Trophoblast cell (in vitro differentiated cells and primary cell): ENCODE measurements around the gene KLHDC3.
"Not testable (repeated sequence)": the region's sequence is repeated elsewhere in the genome, so short reads cannot be mapped to it uniquely, and the experiment has no call there.

Experiments used
- DNase-seq, 2 donors: peaks; one replicate each; pipeline ENCODE4 v3.0.0-alpha.2; 2016
- H2AFZ ChIP-seq: 2 replicates; pipeline ENCODE4 v1.6.1; 2013; ENCODE audit warnings: low read length, moderate library complexity, mild to moderate bottlenecking; ENCODE audit not compliant: insufficient read depth, poor library complexity
- H2AK5ac ChIP-seq: 2 replicates; pipeline ENCODE4 v1.6.1; 2013; ENCODE audit warnings: mild to moderate bottlenecking, low read length
- H2BK120ac ChIP-seq: 2 replicates; pipeline ENCODE4 v1.6.1; 2013; ENCODE audit warnings: low read length, mild to moderate bottlenecking, moderate library complexity; ENCODE audit not compliant: insufficient read depth, poor library complexity
- H2BK12ac ChIP-seq: 2 replicates; pipeline ENCODE4 v1.6.1; 2013; ENCODE audit warnings: mild to moderate bottlenecking, low read length, moderate library complexity
- H2BK5ac ChIP-seq: 2 replicates; pipeline ENCODE4 v1.6.1; 2013; ENCODE audit warnings: low read length, low read depth, moderate library complexity, mild to moderate bottlenecking; ENCODE audit not compliant: poor library complexity
- H3K14ac ChIP-seq: 2 replicates; pipeline ENCODE4 v1.6.1; 2013; ENCODE audit warnings: mild to moderate bottlenecking, low read length
- H3K18ac ChIP-seq: 2 replicates; pipeline ENCODE4 v1.6.1; 2013; ENCODE audit warnings: mild to moderate bottlenecking, low read length
- H3K23ac ChIP-seq: 2 replicates; pipeline ENCODE4 v1.6.1; 2013; ENCODE audit warnings: low read length
- H3K27ac ChIP-seq: 2 replicates; pipeline ENCODE4 v1.5.1; 2013; ENCODE audit warnings: low read depth, mild to moderate bottlenecking, inconsistent platforms, low read length, moderate library complexity
- H3K27me3 ChIP-seq: 2 replicates; pipeline ENCODE4 v1.6.1; 2013; ENCODE audit warnings: inconsistent platforms, mild to moderate bottlenecking, low read length, moderate library complexity; ENCODE audit not compliant: insufficient read depth
- H3K36me3 ChIP-seq, 2 experiments: 1 replicate in 1 of 2; 2 replicates in 1 of 2; pipeline ENCODE4 v1.6.1; 2013; ENCODE audit warnings: low read length in 2 of 2, mild to moderate bottlenecking in 2 of 2, moderate library complexity in 1 of 2; ENCODE audit not compliant: insufficient read depth in 2 of 2, control insufficient read depth in 1 of 2
- H3K4ac ChIP-seq: 2 replicates; pipeline ENCODE4 v1.6.1; 2013; ENCODE audit warnings: low read depth, mild to moderate bottlenecking, low read length, moderate library complexity
- H3K4me1 ChIP-seq, 2 experiments: 1 replicate in 1 of 2; 2 replicates in 1 of 2; pipeline ENCODE4 v1.6.1; 2013; ENCODE audit warnings: low read length in 2 of 2, mild to moderate bottlenecking in 2 of 2, moderate library complexity in 1 of 2; ENCODE audit not compliant: insufficient read depth in 2 of 2, control insufficient read depth in 1 of 2
- H3K4me2 ChIP-seq: 2 replicates; pipeline ENCODE4 v1.6.1; 2013; ENCODE audit warnings: inconsistent platforms, mild to moderate bottlenecking, low read length, moderate library complexity
- H3K4me3 ChIP-seq: 2 replicates; pipeline ENCODE4 v1.5.1; 2013; ENCODE audit warnings: mild to moderate bottlenecking, low read depth, low read length, inconsistent platforms
- H3K79me1 ChIP-seq: one replicate; pipeline ENCODE4 v1.6.1; 2013; ENCODE audit warnings: low read length
- H3K79me2 ChIP-seq: 2 replicates; pipeline ENCODE4 v1.6.1; 2013; ENCODE audit warnings: low read length, mild to moderate bottlenecking; ENCODE audit not compliant: control insufficient read depth, insufficient read depth, poor library complexity
- H3K9ac ChIP-seq: 2 replicates; pipeline ENCODE4 v1.6.1; 2013; ENCODE audit warnings: mild to moderate bottlenecking, low read length
- H3K9me3 ChIP-seq: 2 replicates; pipeline ENCODE4 v1.6.1; 2013; ENCODE audit warnings: low read depth, mild to moderate bottlenecking, control low read depth, inconsistent platforms, low read length; ENCODE audit not compliant: insufficient read depth
- H4K12ac ChIP-seq: 2 replicates; pipeline ENCODE4 v1.6.1; 2013; ENCODE audit warnings: low read depth, mild to moderate bottlenecking, low read length, moderate library complexity
- H4K8ac ChIP-seq: 2 replicates; pipeline ENCODE4 v1.6.1; 2013; ENCODE audit warnings: low read depth, mild to moderate bottlenecking, low read length, moderate library complexity
- H4K91ac ChIP-seq: one replicate; pipeline ENCODE4 v1.6.1; 2013; ENCODE audit warnings: low read depth, mild to moderate bottlenecking, low read length, moderate library complexity
- WGBS: extraction: QIAGEN DNeasy Blood & Tissue Kit; methylation state at CpG from one replicate; pipeline ENCODE4 v1.1.7; 2013; ENCODE audit warnings: missing lambda C conversion rate; ENCODE audit not compliant: insufficient read length, insufficient coverage; ENCODE audit errors: extremely low coverage; 5-methylcytosine and 5-hydroxymethylcytosine counted together

Gene KLHDC3

GRCh38 chr6:42993445-42993844 lies 20.6 kb upstream of the KLHDC3 start:
- Histone ChIP-seq H3K79me2 (no peaks in the 10 kb centered on the region), H3K36me3 (peaks cover 10 to 17% of the 10 kb centered on the region in 2 experiments), H3K4me2 (no peak overlapping the region), H2AK5ac (no peak overlapping the region), H3K27ac (no peak overlapping the region), H3K4me3 (no peak overlapping the region), H3K79me1 (no peaks in the 10 kb centered on the region), H2AFZ (no peak overlapping the region), H4K91ac (no peak overlapping the region), H2BK5ac (no peak overlapping the region), H3K4ac (no peak overlapping the region), H2BK120ac (no peak overlapping the region), H4K8ac (no peak overlapping the region), H3K23ac (no peak overlapping the region), H2BK12ac (no peak overlapping the region), H4K12ac (no peak overlapping the region), H3K4me1 (no peaks in the 10 kb centered on the region), H3K9me3 (peaks cover 2% of the 10 kb centered on the region), H3K14ac (no peak overlapping the region), H3K9ac (no peak overlapping the region), H3K27me3 (no peaks in the 10 kb centered on the region), H3K18ac (no peak overlapping the region)
- no peak for DNase-seq
- WGBS: no CpG with 5 or more reads among the region's 2 CpGs

DNA sequence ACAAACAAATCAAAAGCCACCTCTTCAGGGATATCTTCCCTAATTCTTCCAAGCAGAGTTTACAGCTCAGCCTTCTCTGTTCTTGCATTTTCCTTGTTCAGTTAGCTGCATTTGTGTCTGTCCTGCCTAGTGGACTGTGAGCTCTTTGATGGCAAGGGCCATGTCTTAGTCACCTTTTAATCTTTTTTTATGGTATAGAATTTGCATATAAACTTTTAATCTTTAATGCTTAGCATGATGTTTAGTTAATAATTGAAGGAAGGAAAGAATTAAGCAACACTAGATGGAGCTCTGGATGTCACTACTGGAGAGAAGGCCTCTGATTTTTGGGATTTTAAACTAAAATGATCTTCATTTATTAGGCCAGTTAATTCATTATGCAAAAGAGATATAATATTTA lies 17.5 kb upstream of the KLHDC3 start:
- no peak overlapping the region for H3K4me3 ChIP-seq
- H3K23ac ChIP-seq: no peak overlapping the region
- H2BK12ac ChIP-seq: no peak overlapping the region
- no peak overlapping the region for H2BK120ac ChIP-seq
- H3K79me2 ChIP-seq: no peaks in the 10 kb centered on the region
- H3K36me3 ChIP-seq: peaks cover 2 to 4% of the 10 kb centered on the region in 2 experiments
- no peak overlapping the region for H3K4me2 ChIP-seq
- H3K79me1 ChIP-seq: no peaks in the 10 kb centered on the region
- H2AFZ ChIP-seq: no peak overlapping the region
- no peak overlapping the region for H3K4ac ChIP-seq
- DNase-seq: no peak
- no peak overlapping the region for H3K18ac ChIP-seq
- no peak overlapping the region for H3K14ac ChIP-seq
- H4K91ac ChIP-seq: no peak overlapping the region
- H3K9me3 ChIP-seq: no peaks in the 10 kb centered on the region
- H2BK5ac ChIP-seq: no peak overlapping the region
- H4K8ac ChIP-seq: no peak overlapping the region
- H3K27me3 ChIP-seq: no peaks in the 10 kb centered on the region
- H4K12ac ChIP-seq: no peak overlapping the region
- no peak overlapping the region for H3K27ac ChIP-seq
- no peak overlapping the region for H3K9ac ChIP-seq
- no peak overlapping the region for H2AK5ac ChIP-seq
- no peaks in the 10 kb centered on the region for H3K4me1 ChIP-seq

DNA sequence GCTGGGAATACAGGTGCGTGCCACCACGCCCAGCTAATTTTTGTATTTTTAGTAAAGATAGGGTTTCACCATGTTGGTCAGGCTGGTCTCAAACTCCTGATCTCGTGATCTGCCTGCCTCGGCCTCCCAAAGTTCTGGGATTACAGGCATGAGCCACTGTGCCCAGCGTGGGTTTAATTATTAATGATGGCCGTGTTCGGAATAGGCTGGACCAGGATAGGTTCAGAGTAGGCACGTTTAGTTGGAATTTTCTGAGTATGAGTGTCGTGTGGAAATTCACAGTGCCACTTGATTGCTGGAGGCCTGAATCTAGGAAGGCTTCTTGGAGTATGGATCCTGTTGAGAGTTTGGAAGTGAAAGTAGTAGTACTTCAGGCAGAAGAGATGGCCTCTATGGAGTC lies 15.8 kb upstream of the KLHDC3 start:
- not testable (repeated sequence) for H2BK120ac ChIP-seq, H3K4me1 ChIP-seq, H3K79me2 ChIP-seq, H3K27ac ChIP-seq, H3K36me3 ChIP-seq, H2AFZ ChIP-seq, H2BK12ac ChIP-seq, H2BK5ac ChIP-seq, H4K8ac ChIP-seq, H4K91ac ChIP-seq, H3K4ac ChIP-seq, H3K4me2 ChIP-seq, H4K12ac ChIP-seq, H3K4me3 ChIP-seq, H3K18ac ChIP-seq, H3K27me3 ChIP-seq, H3K9ac ChIP-seq, H3K14ac ChIP-seq, H3K9me3 ChIP-seq, H2AK5ac ChIP-seq, H3K79me1 ChIP-seq, DNase-seq, H3K23ac ChIP-seq
- WGBS: no CpG with 5 or more reads among the region's 9 CpGs

DNA sequence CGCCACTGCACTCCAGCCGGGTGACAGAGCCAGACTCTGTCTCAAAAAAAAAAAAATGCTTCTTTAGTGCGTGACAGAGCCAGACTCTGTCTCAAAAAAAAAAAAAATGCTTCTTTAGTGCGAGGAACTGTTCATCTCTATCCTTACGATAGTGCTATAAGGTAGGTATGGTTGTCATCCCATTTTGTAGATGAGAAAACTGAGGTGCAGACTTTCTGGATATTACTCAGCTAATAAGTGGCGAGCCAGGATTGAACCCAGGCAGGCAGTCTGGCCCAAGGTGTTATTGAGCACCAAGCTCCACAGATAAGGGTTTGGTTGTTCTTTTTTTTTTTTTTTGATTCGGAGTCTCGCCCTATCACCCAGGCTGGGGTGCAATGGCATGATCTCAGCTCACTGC lies 12.2 kb upstream of the KLHDC3 start:
- no peaks in the 10 kb centered on the region for H3K27me3 ChIP-seq
- no CpG with 5 or more reads among the region's 8 CpGs for WGBS
- H3K4me2 ChIP-seq: no peak overlapping the region
- no peak overlapping the region for H3K4ac ChIP-seq
- no peak overlapping the region for H2BK120ac ChIP-seq
- no peak overlapping the region for H2AK5ac ChIP-seq
- H3K27ac ChIP-seq: no peak overlapping the region
- H3K23ac ChIP-seq: no peak overlapping the region
- no peak overlapping the region for H3K9ac ChIP-seq
- H2BK12ac ChIP-seq: no peak overlapping the region
- no peak overlapping the region for H3K4me3 ChIP-seq
- H3K14ac ChIP-seq: no peak overlapping the region
- no peaks in the 10 kb centered on the region for H3K4me1 ChIP-seq
- H4K12ac ChIP-seq: no peak overlapping the region
- no peak for DNase-seq
- H4K8ac ChIP-seq: no peak overlapping the region
- no peak overlapping the region for H2BK5ac ChIP-seq
- H4K91ac ChIP-seq: no peak overlapping the region
- no peaks in the 10 kb centered on the region for H3K79me2 ChIP-seq
- H3K18ac ChIP-seq: no peak overlapping the region
- peaks cover 12 to 19% of the 10 kb centered on the region in 2 experiments for H3K36me3 ChIP-seq
- H2AFZ ChIP-seq: no peak overlapping the region
- no peaks in the 10 kb centered on the region for H3K79me1 ChIP-seq
- H3K9me3 ChIP-seq: no peaks in the 10 kb centered on the region
